HG03097 (cell line): ENCODE results near the gene TRIOBP.
"Not testable (repeated sequence)": the region's sequence is repeated elsewhere in the genome, so short reads cannot be mapped to it uniquely, and the experiment has no call there.

ENCODE experiments used
- ATAC-seq: cut with Tn5 transposase; IDR thresholded peaks from one replicate; pipeline ENCODE4 v1.9.1; 2021; ENCODE audit not compliant: unreplicated experiment, low FRiP score

The TRIOBP gene

GRCh38 chr22:37765953-37766576 lies 69.2 kb downstream of the TRIOBP start:
- no peak for ATAC-seq

GRCh38 chr22:37768273-37768672 lies 71.4 kb downstream of the TRIOBP start:
- no peak for ATAC-seq

- ATAC-seq = no peak
These were observed 72.2 kb downstream of the TRIOBP start for GRCh38 chr22:37769056-37769455.

GRCh38 chr22:37771081-37771480 lies 74.2 kb downstream of the TRIOBP start:
- no peak for ATAC-seq

GRCh38 chr22:37771702-37772427 lies 75.0 kb downstream of the TRIOBP start:
- no peak for ATAC-seq

- no peak for ATAC-seq
These were observed 77.9 kb downstream of the TRIOBP start for GRCh38 chr22:37774728-37775127.

GRCh38 chr22:37775785-37776638 lies 79.2 kb downstream of the TRIOBP start:
- ATAC-seq = no peak

- no peak for ATAC-seq
These were observed 79.8 kb downstream of the TRIOBP start for GRCh38 chr22:37776639-37777005.

- ATAC-seq = no peak
These were observed 80.4 kb downstream of the TRIOBP start for GRCh38 chr22:37777122-37777687.

GRCh38 chr22:37778370-37779009 lies 81.6 kb downstream of the TRIOBP start:
- no peak for ATAC-seq

- no peak for ATAC-seq
These were observed 84.7 kb downstream of the TRIOBP start for GRCh38 chr22:37781434-37782059.

GRCh38 chr22:37782340-37783168 lies 85.7 kb downstream of the TRIOBP start:
- ATAC-seq = no peak

- no peak for ATAC-seq
These were observed 88.1 kb downstream of the TRIOBP start for GRCh38 chr22:37784829-37785495.

GRCh38 chr22:37790234-37790633 lies 93.4 kb downstream of the TRIOBP start:
- ATAC-seq = no peak

- no peak for ATAC-seq
These were observed 95.6 kb downstream of the TRIOBP start for GRCh38 chr22:37792494-37792893.

- ATAC-seq = no peak
These were observed 97.5 kb downstream of the TRIOBP start for GRCh38 chr22:37794376-37794775.

GRCh38 chr22:37796079-37796478 lies 99.2 kb downstream of the TRIOBP start:
- ATAC-seq = no peak

GRCh38 chr22:37797259-37797658 lies 100.4 kb downstream of the TRIOBP start:
- ATAC-seq = not testable (repeated sequence)
